T-cell (primary cell): Measurements from ENCODE around the gene KDM1B. TPM values are rescaled to one million over a fixed set of nuclear protein-coding genes. Genes with fewer than 3 reads are reported as not detected.
"Not testable (repeated sequence)": the region's sequence is repeated elsewhere in the genome, so short reads cannot be mapped to it uniquely, and the experiment has no call there.

Experiments used
- ATAC-seq, 4 experiments: fragments of 200-7000 bp in 3 of 4; fragments of 150-1000 bp in 1 of 4; cut with Tn5 transposase; replicated peaks in 1 of 4; 1 replicate in 3 of 4; 2 replicates in 1 of 4; pipeline ENCODE4 v1.10.0; 2021; ENCODE audit warnings: moderate library complexity in 3 of 4, mild to moderate bottlenecking in 2 of 4, moderate number of reproducible peaks in 1 of 4
- CTCF ChIA-PET, 2 donors: fragments of 300-600 bp; sonication (Branson Sonifier 250); formaldehyde crosslinking; loops; one replicate each; lab custom pipeline; 2022; ENCODE audit warnings: antibody characterized with exemption in 2 of 2; lab: Charles Lee
- POLR2A ChIA-PET, 2 donors: fragments of 300-600 bp; sonication (Branson Sonifier 250); formaldehyde crosslinking; loops; one replicate each; lab custom pipeline; 2022; ENCODE audit warnings: antibody characterized with exemption in 2 of 2; lab: Charles Lee
- DNase-seq, 35 experiments: peaks; one replicate each; pipeline versions ENCODE4 v3.0.0 to v3.0.0-alpha.2; 2013 to 2023
- H3K27ac ChIP-seq: one replicate; pipeline ENCODE4 v1.5.1; 2013; ENCODE audit warnings: low read length
- H3K27me3 ChIP-seq, 2 experiments: replicated peaks in 1 of 2; 1 replicate in 1 of 2; 2 replicates in 1 of 2; pipeline versions ENCODE4 v1.6.1 to v1.7.0; 2013; ENCODE audit warnings: low read length in 1 of 2, mixed read lengths in 1 of 2; ENCODE audit not compliant: control insufficient read depth in 2 of 2, insufficient read depth in 2 of 2; ENCODE audit errors: extremely low read depth in 1 of 2
- H3K36me3 ChIP-seq, 2 donors: 1 replicate in 1 of 2; 2 replicates in 1 of 2; pipeline versions ENCODE4 v1.6.1 to v1.7.0; 2013; ENCODE audit warnings: low read length in 1 of 2; ENCODE audit not compliant: control insufficient read depth in 2 of 2, insufficient read depth in 1 of 2; ENCODE audit errors: extremely low read depth in 1 of 2
- H3K4me1 ChIP-seq, 2 experiments: 1 replicate in 1 of 2; 2 replicates in 1 of 2; pipeline versions ENCODE4 v1.6.1 to v1.7.0; 2013; ENCODE audit warnings: low read length in 2 of 2, mixed read lengths in 1 of 2; ENCODE audit not compliant: insufficient read depth in 2 of 2, control insufficient read depth in 1 of 2; ENCODE audit errors: extremely low read depth in 1 of 2
- H3K4me3 ChIP-seq, 2 donors: 1 replicate in 1 of 2; 2 replicates in 1 of 2; pipeline versions ENCODE4 v1.5.1 to v1.7.0; 2013; ENCODE audit warnings: mild to moderate bottlenecking in 2 of 2, low read length in 1 of 2, moderate library complexity in 1 of 2; ENCODE audit not compliant: control insufficient read depth in 1 of 2; ENCODE audit errors: extremely low read depth in 1 of 2
- H3K9me3 ChIP-seq: 2 replicates; pipeline ENCODE4 v1.7.0; 2013
- H3K27ac Mint-ChIP-seq, 2 donors: one replicate each; pipeline ENCODE4 v1.8.0; 2020 to 2021; ENCODE audit warnings: mild to moderate bottlenecking in 2 of 2, mixed read lengths in 2 of 2
- H3K27me3 Mint-ChIP-seq, 2 donors: one replicate each; pipeline ENCODE4 v1.8.0; 2021 to 2022; ENCODE audit warnings: mixed read lengths in 2 of 2
- H3K36me3 Mint-ChIP-seq: one replicate; pipeline ENCODE4 v1.8.0; 2021; ENCODE audit warnings: mixed read lengths
- H3K4me1 Mint-ChIP-seq, 3 donors: one replicate each; pipeline ENCODE4 v1.8.0; 2020 to 2022; ENCODE audit warnings: mixed read lengths in 3 of 3, mild to moderate bottlenecking in 1 of 3
- H3K4me3 Mint-ChIP-seq, 3 donors: one replicate each; pipeline ENCODE4 v1.8.0; 2020 to 2022; ENCODE audit warnings: mild to moderate bottlenecking in 3 of 3, mixed read lengths in 3 of 3, moderate library complexity in 3 of 3
- H3K9me3 Mint-ChIP-seq, 3 donors: one replicate each; pipeline ENCODE4 v1.8.0; 2020 to 2022; ENCODE audit warnings: mixed read lengths in 3 of 3
- WGBS: methylation state at CpG from one replicate; pipeline ENCODE4 v1.1.5; 2013; ENCODE audit warnings: missing lambda C conversion rate; ENCODE audit not compliant: insufficient coverage; 5-methylcytosine and 5-hydroxymethylcytosine counted together
- total RNA-seq, 35 experiments: library from RNA in 6 of 35; stranded (reverse) in 6 of 35; fragments of 120-200 nt in 1 of 35; gene quantifications; one replicate each; pipeline versions ENCODE4 v1.2.1 to v1.2.4 and lab custom pipeline; 2013 to 2026

KDM1B gene
- total RNA-seq, 5 donors from 2014 or later (not counting 1 experiment from before 2014, with no cell fraction given): 9.0 to 10.7 (median 10.4) TPM

DNA sequence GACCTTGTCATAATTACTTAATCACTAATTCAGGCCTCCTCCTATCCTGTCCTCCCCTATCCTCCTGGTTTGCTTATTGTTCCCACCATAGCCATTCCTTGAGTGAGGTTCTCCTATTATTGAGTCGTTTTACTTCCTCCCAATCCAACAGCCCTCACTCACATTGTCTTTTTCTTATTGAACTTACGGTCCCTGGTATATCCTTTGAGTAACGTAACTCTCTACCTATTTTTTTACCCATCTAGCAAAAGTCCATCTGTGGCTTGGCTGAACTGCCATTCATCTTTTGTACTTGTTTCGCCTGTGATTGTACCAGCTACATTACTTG lies 66.0 kb downstream of the KDM1B start:
- WGBS: no CpG with 5 or more reads among the region's 4 CpGs
- Mint-ChIP-seq H3K27ac (peak overlapping the region in 1 of 2 donors; percentile 36), H3K4me1 (no peaks in the 10 kb centered on the region), H3K4me3 (no peak overlapping the region), H3K9me3 (no peaks in the 10 kb centered on the region), H3K27me3 (no peaks in the 10 kb centered on the region), H3K36me3 (peaks cover 52% of the 10 kb centered on the region)
- Histone ChIP-seq H3K9me3 (no peaks in the 10 kb centered on the region), H3K27me3 (no peaks in the 10 kb centered on the region), H3K4me3 (no peak overlapping the region), H3K36me3 (peaks cover 4 to 47% of the 10 kb centered on the region in 2 donors), H3K27ac (no peak overlapping the region), H3K4me1 (no peaks in the 10 kb centered on the region)
- ATAC-seq (no peak), DNase-seq (no peak)
- ChIA-PET CTCF (no interaction called here), POLR2A (interaction anchor here in 1 of 2 donors (0.6 kb wide), 1 partner anchor 74 kb away, joined by 4 read pairs; no protein-coding TSS in a partner anchor)

DNA sequence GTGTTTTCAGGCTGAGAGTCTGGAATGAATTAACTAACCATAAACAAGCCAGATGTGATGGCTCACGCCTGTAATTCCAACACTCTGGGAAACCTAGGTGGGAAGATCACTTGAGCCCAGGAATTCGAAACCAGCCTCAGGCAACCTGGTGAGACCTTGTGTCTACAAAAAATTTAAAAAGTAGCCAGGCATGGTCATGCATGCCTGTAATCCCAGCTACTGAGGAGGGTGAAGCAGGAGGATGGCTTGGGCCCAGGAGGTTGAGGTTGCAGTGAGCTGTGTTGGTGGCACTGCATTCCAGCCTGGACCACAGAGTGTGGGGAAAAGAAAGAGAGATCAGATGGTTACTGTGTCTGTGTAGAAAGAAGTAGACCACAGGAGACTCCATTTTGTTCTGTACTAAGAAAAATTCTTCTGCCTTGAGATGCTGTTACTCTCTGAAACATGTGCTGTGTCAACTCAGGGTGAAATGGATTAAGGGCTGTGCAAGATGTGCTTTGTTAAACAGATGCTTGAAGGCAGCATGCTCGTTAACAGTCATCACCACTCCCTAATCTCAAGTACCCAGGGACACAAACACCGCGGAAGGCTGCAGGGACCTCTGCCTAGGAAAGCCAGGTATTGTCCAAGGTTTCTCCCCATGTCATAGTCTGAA lies 71.4 kb downstream of the KDM1B start:
- H3K27me3 ChIP-seq, DNase-seq, H3K27me3 Mint-ChIP-seq, CTCF ChIA-PET, H3K27ac ChIP-seq, ATAC-seq, H3K9me3 ChIP-seq, H3K4me3 Mint-ChIP-seq, H3K4me1 ChIP-seq, H3K4me3 ChIP-seq, H3K27ac Mint-ChIP-seq, POLR2A ChIA-PET: not testable (repeated sequence)
- Mint-ChIP-seq H3K4me1 (peaks cover 0 to 10% (median 0%) of the 10 kb centered on the region in 3 donors), H3K9me3 (peaks cover 6 to 20% (median 9%) of the 10 kb centered on the region in 3 donors), H3K36me3 (peaks cover 65% of the 10 kb centered on the region)
- H3K36me3 ChIP-seq: peaks cover 3 to 47% of the 10 kb centered on the region in 2 donors
- 100% methylated on average over 2 of the region's 5 CpGs for WGBS

DNA sequence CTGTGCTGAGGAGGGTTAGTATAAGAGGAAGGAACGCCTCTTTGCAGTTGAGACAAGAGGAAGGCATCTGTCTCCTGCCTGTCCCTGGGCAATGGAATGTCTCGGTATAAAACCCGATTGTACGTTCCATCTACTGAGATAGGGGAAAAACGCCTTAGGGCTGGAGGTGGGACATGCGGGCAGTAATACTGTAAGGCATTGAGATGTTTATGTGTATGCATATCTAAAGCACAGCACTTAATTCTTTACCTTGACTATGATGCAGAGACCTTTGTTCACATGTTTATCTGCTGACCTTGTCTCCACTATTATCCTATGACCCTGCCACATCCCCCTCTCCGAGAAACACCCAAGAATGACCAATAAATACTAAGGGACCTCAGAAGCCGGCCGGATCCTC lies 71.9 kb downstream of the KDM1B start:
- H3K27ac ChIP-seq, H3K4me3 Mint-ChIP-seq, H3K27me3 ChIP-seq, H3K9me3 ChIP-seq, DNase-seq, H3K4me1 ChIP-seq, H3K27me3 Mint-ChIP-seq, H3K4me3 ChIP-seq, POLR2A ChIA-PET, CTCF ChIA-PET, ATAC-seq: not testable (repeated sequence)
- H3K36me3 ChIP-seq: peaks cover 3 to 41% of the 10 kb centered on the region in 2 donors
- peaks cover 6 to 25% (median 14%) of the 10 kb centered on the region in 3 donors for H3K9me3 Mint-ChIP-seq
- peaks cover 69% of the 10 kb centered on the region for H3K36me3 Mint-ChIP-seq
- H3K27ac Mint-ChIP-seq: peak overlapping the region in 1 of 2 donors; percentile 22
- 100% methylated on average over 2 of the region's 9 CpGs for WGBS
- peaks cover 0 to 13% (median 0%) of the 10 kb centered on the region in 3 donors for H3K4me1 Mint-ChIP-seq

DNA sequence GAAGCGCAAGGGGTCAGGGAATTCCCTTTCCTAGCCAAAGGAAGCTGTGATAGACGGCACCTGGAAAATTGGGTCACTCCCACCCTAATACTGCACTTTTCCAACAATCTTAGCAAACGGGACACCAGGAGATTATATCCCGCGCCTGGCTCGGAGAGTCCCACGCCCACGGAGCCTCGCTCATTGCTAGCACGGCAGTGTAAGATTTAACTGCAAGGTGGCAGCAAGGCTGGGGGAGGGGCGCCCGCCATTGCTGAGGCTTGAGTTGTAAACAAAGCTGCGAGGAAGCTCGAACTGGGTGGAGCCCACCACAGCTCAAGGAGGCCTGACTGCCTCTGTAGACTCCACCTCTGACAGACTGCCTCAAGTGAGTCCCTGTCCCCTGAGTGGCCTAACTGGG lies 73.4 kb downstream of the KDM1B start:
- ATAC-seq, H3K27me3 Mint-ChIP-seq, DNase-seq, H3K9me3 ChIP-seq, H3K4me1 ChIP-seq, H3K27me3 ChIP-seq, H3K27ac ChIP-seq, H3K27ac Mint-ChIP-seq, POLR2A ChIA-PET, H3K4me3 Mint-ChIP-seq, CTCF ChIA-PET: not testable (repeated sequence)
- 91% methylated on average over 4 of the region's 14 CpGs for WGBS
- Histone ChIP-seq H3K4me3 (peak overlapping the region in 1 of 2 donors; percentile 6), H3K36me3 (peaks cover 3 to 37% of the 10 kb centered on the region in 2 donors)
- peaks cover 0 to 17% (median 0%) of the 10 kb centered on the region in 3 donors for H3K4me1 Mint-ChIP-seq
- H3K36me3 Mint-ChIP-seq: peaks cover 76% of the 10 kb centered on the region
- peaks cover 6 to 36% (median 20%) of the 10 kb centered on the region in 3 donors for H3K9me3 Mint-ChIP-seq

DNA sequence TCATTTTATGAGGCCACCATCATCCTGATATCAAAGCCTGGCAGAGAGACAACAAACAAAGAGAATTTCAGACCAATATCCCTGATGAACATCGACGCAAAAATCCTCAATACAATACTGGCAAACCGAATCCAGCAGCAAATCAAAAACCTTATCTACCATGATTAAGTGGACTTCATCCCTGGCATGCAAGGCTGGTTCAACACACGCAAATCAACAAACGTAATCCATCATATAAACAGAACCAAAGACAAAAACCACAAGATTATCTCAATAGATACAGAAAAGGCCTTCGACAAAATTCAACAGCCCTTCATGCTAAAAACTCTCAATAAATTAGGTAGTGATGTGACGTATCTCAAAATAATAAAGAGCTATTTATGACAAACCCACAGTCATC lies 76.6 kb downstream of the KDM1B start:
- H3K27me3 Mint-ChIP-seq, H3K9me3 ChIP-seq, H3K4me3 ChIP-seq, H3K27ac ChIP-seq, H3K27ac Mint-ChIP-seq, H3K4me1 ChIP-seq, H3K4me3 Mint-ChIP-seq, ATAC-seq, CTCF ChIA-PET, H3K27me3 ChIP-seq, DNase-seq, POLR2A ChIA-PET: not testable (repeated sequence)
- H3K9me3 Mint-ChIP-seq: peaks cover 6 to 46% (median 26%) of the 10 kb centered on the region in 3 donors
- WGBS: 96% methylated on average over 3 of the region's 7 CpGs
- peaks cover 6 to 33% of the 10 kb centered on the region in 2 donors for H3K36me3 ChIP-seq
- H3K36me3 Mint-ChIP-seq: peaks cover 89% of the 10 kb centered on the region
- peaks cover 0 to 17% (median 0%) of the 10 kb centered on the region in 3 donors for H3K4me1 Mint-ChIP-seq

DNA sequence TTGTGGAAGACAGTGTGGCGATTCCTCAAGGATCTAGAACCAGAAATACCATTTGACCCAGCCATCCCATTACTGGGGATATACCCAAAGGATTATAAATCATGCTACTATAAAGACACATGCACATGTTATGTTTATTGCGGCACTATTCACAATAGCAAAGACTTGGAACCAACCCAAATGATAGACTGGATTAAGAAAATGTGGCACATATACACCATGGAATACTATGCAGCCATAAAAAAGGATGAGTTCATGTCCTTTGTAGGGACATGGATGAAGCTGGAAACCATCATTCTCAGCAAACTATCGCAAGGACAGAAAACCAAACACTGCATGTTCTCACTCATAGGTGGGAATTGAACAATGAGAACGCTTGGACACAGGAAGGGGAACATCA lies 78.5 kb downstream of the KDM1B start:
- H3K4me3 ChIP-seq, H3K4me3 Mint-ChIP-seq, POLR2A ChIA-PET, DNase-seq, CTCF ChIA-PET, H3K27me3 ChIP-seq, H3K27me3 Mint-ChIP-seq, H3K4me1 ChIP-seq, H3K9me3 ChIP-seq, H3K27ac Mint-ChIP-seq, H3K27ac ChIP-seq, ATAC-seq: not testable (repeated sequence)
- Mint-ChIP-seq H3K4me1 (peaks cover 0 to 17% (median 0%) of the 10 kb centered on the region in 3 donors), H3K36me3 (peaks cover 78% of the 10 kb centered on the region), H3K9me3 (peaks cover 6 to 46% (median 26%) of the 10 kb centered on the region in 3 donors)
- WGBS: no CpG with 5 or more reads among the region's 4 CpGs
- peaks cover 20 to 32% of the 10 kb centered on the region in 2 donors for H3K36me3 ChIP-seq
